Loucy (cell line): Measurements from ENCODE around the gene DCDC2B.

Experiments used
- H2AFZ ChIP-seq: fragments of 200-600 bp; sonication (generic); 2 replicates; pipeline ENCODE4 v1.6.0; 2016; ENCODE audit warnings: antibody characterized with exemption, mild to moderate bottlenecking, low read length, moderate library complexity
- H3F3A ChIP-seq: fragments of 200-600 bp; 2 replicates; pipeline ENCODE4 v1.6.0; 2016; ENCODE audit warnings: antibody characterized with exemption, low read depth, mild to moderate bottlenecking
- H3K27me3 ChIP-seq: fragments of 200-600 bp; sonication (generic); 2 replicates; pipeline ENCODE4 v1.6.1; 2014; ENCODE audit warnings: low read length, mild to moderate bottlenecking; ENCODE audit not compliant: insufficient read depth, poor library complexity, severe bottlenecking
- H3K36me3 ChIP-seq: fragments of 200-600 bp; sonication (generic); 2 replicates; pipeline ENCODE4 v1.6.1; 2016; ENCODE audit warnings: low read length; ENCODE audit not compliant: insufficient read depth
- H3K4me1 ChIP-seq: fragments of 200-600 bp; sonication (generic); 2 replicates; pipeline ENCODE4 v1.5.1; 2014; ENCODE audit warnings: low read length, mild to moderate bottlenecking; ENCODE audit not compliant: insufficient read depth, poor library complexity, severe bottlenecking
- H3K4me2 ChIP-seq: fragments of 200-600 bp; sonication (generic); 2 replicates; pipeline ENCODE4 v1.6.0; 2014; ENCODE audit warnings: antibody characterized with exemption, low read length, low read depth, mild to moderate bottlenecking; ENCODE audit not compliant: poor library complexity, severe bottlenecking
- H3K4me3 ChIP-seq: fragments of 200-600 bp; sonication (generic); 2 replicates; pipeline ENCODE4 v1.5.1; 2014; ENCODE audit warnings: low read length, mild to moderate bottlenecking, mixed read lengths; ENCODE audit not compliant: poor library complexity, severe bottlenecking
- H3K79me2 ChIP-seq: fragments of 200-600 bp; sonication (generic); 2 replicates; pipeline ENCODE4 v1.6.1; 2014; ENCODE audit warnings: low read length; ENCODE audit not compliant: insufficient read depth
- H3K9ac ChIP-seq: fragments of 200-600 bp; sonication (generic); 2 replicates; pipeline ENCODE4 v1.6.0; 2014; ENCODE audit warnings: mild to moderate bottlenecking, low read depth, low read length, moderate library complexity; ENCODE audit not compliant: poor library complexity, severe bottlenecking
- H3K9me2 ChIP-seq: fragments of 200-600 bp; sonication (generic); replicated peaks from 2 replicates; pipeline ENCODE4 v1.6.1; 2016; ENCODE audit warnings: low read depth, low read length, mixed read lengths
- H3K9me3 ChIP-seq: fragments of 200-600 bp; sonication (generic); 2 replicates; pipeline ENCODE4 v1.6.1; 2014; ENCODE audit warnings: mild to moderate bottlenecking, antibody characterized with exemption, low read length, low read depth; ENCODE audit not compliant: insufficient read depth
- H4K20me1 ChIP-seq: fragments of 200-600 bp; sonication (generic); 2 replicates; pipeline ENCODE4 v1.6.0; 2014; ENCODE audit warnings: antibody characterized with exemption, low read length, mild to moderate bottlenecking; ENCODE audit not compliant: insufficient read depth, poor library complexity, severe bottlenecking
- CTCF ChIP-seq: fragments of 200-600 bp; sonication (generic); conservative IDR thresholded peaks from 2 replicates; pipeline ENCODE4 v1.5.1; 2014; ENCODE audit warnings: mild to moderate bottlenecking, antibody characterized with exemption, low read length
- EZH2phosphoT487 ChIP-seq: fragments of 200-600 bp; IDR thresholded peaks from 2 replicates; pipeline ENCODE4 v1.6.1; 2018; ENCODE audit warnings: antibody characterized with exemption, mild to moderate bottlenecking, moderate library complexity, borderline replicate concordance

Gene DCDC2B

GRCh38 chr1:32181065-32181464 lies 27.8 kb upstream of the DCDC2B start:
- no peaks in the 10 kb centered on the region for H3K9me3 ChIP-seq
- TF ChIP-seq CTCF (no peak), EZH2phosphoT487 (no peak)
- no peak overlapping the region for H2AFZ ChIP-seq
- H3K4me2 ChIP-seq: peak overlapping the region; percentile 95
- H3K79me2 ChIP-seq: peaks cover 56% of the 10 kb centered on the region
- peaks cover 10% of the 10 kb centered on the region; the same call in 1 of the 2 replicates for H3K36me3 ChIP-seq
- H3K4me3 ChIP-seq: peak overlapping the region; percentile 92
- H4K20me1 ChIP-seq: peaks cover 41% of the 10 kb centered on the region
- peak overlapping the region; percentile 98 for H3K9ac ChIP-seq
- no peaks in the 10 kb centered on the region for H3K27me3 ChIP-seq
- H3K4me1 ChIP-seq: peaks cover 51% of the 10 kb centered on the region
- no peaks in the 10 kb centered on the region for H3F3A ChIP-seq
- no peaks in the 10 kb centered on the region for H3K9me2 ChIP-seq

GRCh38 chr1:32181563-32181962 lies 27.3 kb upstream of the DCDC2B start:
- Histone ChIP-seq H3K79me2 (peaks cover 61% of the 10 kb centered on the region), H3K36me3 (peaks cover 14% of the 10 kb centered on the region; the same call in 1 of the 2 replicates), H3F3A (no peaks in the 10 kb centered on the region), H4K20me1 (peaks cover 46% of the 10 kb centered on the region), H3K27me3 (no peaks in the 10 kb centered on the region), H3K9me3 (no peaks in the 10 kb centered on the region), H3K4me2 (peak overlapping the region; percentile 95), H3K4me3 (peak overlapping the region; percentile 92), H3K9ac (peak overlapping the region; percentile 98), H3K9me2 (no peaks in the 10 kb centered on the region), H3K4me1 (peaks cover 56% of the 10 kb centered on the region), H2AFZ (no peak overlapping the region)
- TF ChIP-seq CTCF: no peak
- TF ChIP-seq EZH2phosphoT487: no peak

GRCh38 chr1:32182060-32182459 lies 26.8 kb upstream of the DCDC2B start:
- Histone ChIP-seq H3K79me2 (peaks cover 66% of the 10 kb centered on the region), H3K4me3 (peak overlapping the region; percentile 92), H3K9me2 (no peaks in the 10 kb centered on the region), H2AFZ (no peak overlapping the region), H3K9ac (peak overlapping the region; percentile 98), H3K27me3 (no peaks in the 10 kb centered on the region), H3F3A (no peaks in the 10 kb centered on the region), H3K4me1 (peaks cover 59% of the 10 kb centered on the region), H3K9me3 (no peaks in the 10 kb centered on the region), H3K36me3 (peaks cover 17% of the 10 kb centered on the region; the same call in 1 of the 2 replicates), H4K20me1 (peaks cover 51% of the 10 kb centered on the region), H3K4me2 (peak overlapping the region; percentile 95)
- TF ChIP-seq CTCF (no peak), EZH2phosphoT487 (no peak)
